Common myeloid progenitor, CD34-positive (primary cell): Measurements from ENCODE around the gene MROH2A.
A peak's percentile ranks its signal among the peaks of the same experiment; 100 is the strongest.

Experiments used
- CTCF ChIA-PET: fragments of 350-600 bp; sonication (Branson Sonifier 250); formaldehyde crosslinking; loops from one replicate; lab custom pipeline; 2021; ENCODE audit warnings: antibody characterized with exemption; lab: Charles Lee
- POLR2A ChIA-PET: fragments of 350-600 bp; sonication (Branson Sonifier 250); formaldehyde crosslinking; loops from one replicate; lab custom pipeline; 2021; ENCODE audit warnings: antibody characterized with exemption; lab: Charles Lee
- DNase-seq, 3 donors: peaks; one replicate each; pipeline versions ENCODE4 v3.0.0 to v3.0.0-alpha.2; 2013
- H3K27ac ChIP-seq, 2 experiments: 1 replicate in 1 of 2; 2 replicates in 1 of 2; pipeline ENCODE4 v1.7.0; 2013; ENCODE audit warnings: inconsistent platforms in 2 of 2, low read length in 2 of 2, mild to moderate bottlenecking in 2 of 2, low read depth in 1 of 2, moderate library complexity in 1 of 2; ENCODE audit not compliant: severe bottlenecking in 2 of 2, insufficient read depth in 1 of 2, poor library complexity in 1 of 2
- H3K27me3 ChIP-seq, 5 experiments: replicated peaks in 2 of 5; 1 replicate in 3 of 5; 2 replicates in 2 of 5; pipeline versions ENCODE4 v1.6.1 to v1.7.0; 2013; ENCODE audit warnings: low read length in 4 of 5, mild to moderate bottlenecking in 2 of 5, moderate library complexity in 2 of 5, inconsistent platforms in 1 of 5; ENCODE audit not compliant: insufficient read depth in 5 of 5, control insufficient read depth in 4 of 5
- H3K36me3 ChIP-seq, 4 experiments: 1 replicate in 2 of 4; 2 replicates in 2 of 4; pipeline versions ENCODE4 v1.6.1 to v1.7.0; 2013; ENCODE audit warnings: low read length in 3 of 4, control low read depth in 1 of 4, mild to moderate bottlenecking in 1 of 4; ENCODE audit not compliant: control insufficient read depth in 4 of 4, insufficient read depth in 4 of 4
- H3K4me1 ChIP-seq, 4 experiments: 1 replicate in 3 of 4; 2 replicates in 1 of 4; pipeline versions ENCODE4 v1.6.1 to v1.7.1; 2013; ENCODE audit warnings: low read length in 3 of 4, mild to moderate bottlenecking in 3 of 4, control low read depth in 1 of 4, inconsistent platforms in 1 of 4, moderate library complexity in 1 of 4; ENCODE audit not compliant: control insufficient read depth in 4 of 4, insufficient read depth in 4 of 4; ENCODE audit errors: control extremely low read depth in 1 of 4
- H3K4me3 ChIP-seq, 7 experiments: 1 replicate in 4 of 7; 2 replicates in 3 of 7; pipeline versions ENCODE4 v1.5.1 to v1.7.0; 2013; ENCODE audit warnings: mild to moderate bottlenecking in 7 of 7, low read length in 6 of 7, moderate library complexity in 6 of 7, inconsistent platforms in 2 of 7, low read depth in 2 of 7, control low read depth in 1 of 7; ENCODE audit not compliant: insufficient read depth in 4 of 7, control insufficient read depth in 1 of 7; ENCODE audit errors: extremely low read depth in 1 of 7
- H3K9me3 ChIP-seq, 5 experiments: 1 replicate in 4 of 5; 2 replicates in 1 of 5; pipeline versions ENCODE4 v1.6.1 to v1.7.1; 2013; ENCODE audit warnings: low read length in 4 of 5, mild to moderate bottlenecking in 2 of 5, inconsistent platforms in 1 of 5, low read depth in 1 of 5, moderate library complexity in 1 of 5; ENCODE audit not compliant: control insufficient read depth in 4 of 5, insufficient read depth in 2 of 5; ENCODE audit errors: control extremely low read depth in 1 of 5
- WGBS: methylation state at CpG from one replicate; pipeline ENCODE4 v1.1.5; 2013; ENCODE audit not compliant: insufficient coverage; 5-methylcytosine and 5-hydroxymethylcytosine counted together

Gene MROH2A

GRCh38 chr2:233849607-233850271, 71.6 kb downstream of the MROH2A start:
- ChIA-PET CTCF (no interaction called here), POLR2A (no interaction called here)
- 88% methylated on average over 12 of the region's 13 CpGs for WGBS
- Histone ChIP-seq H3K9me3 (no peaks in the 10 kb centered on the region), H3K27me3 (no peaks in the 10 kb centered on the region), H3K4me3 (no peak overlapping the region), H3K36me3 (peaks cover 12 to 73% (median 33%) of the 10 kb centered on the region in 4 experiments), H3K27ac (no peak overlapping the region), H3K4me1 (peaks cover 13 to 26% (median 24%) of the 10 kb centered on the region in 4 experiments)
- no peak for DNase-seq

- H3K36me3 ChIP-seq: peaks cover 10 to 65% (median 27%) of the 10 kb centered on the region in 4 experiments
- POLR2A ChIA-PET: interaction anchor here (0.5 kb wide), 1 partner anchor 33 kb away, joined by 3 read pairs; no protein-coding TSS in a partner anchor
- 95% methylated on average over 7 of the region's 7 CpGs for WGBS
Measured at GRCh38 chr2:233850745-233851144, 72.6 kb downstream of the MROH2A start.

GRCh38 chr2:233851169-233851568, 73.0 kb downstream of the MROH2A start:
- Histone ChIP-seq H3K27ac (no peak overlapping the region), H3K4me3 (no peak overlapping the region), H3K9me3 (no peaks in the 10 kb centered on the region), H3K4me1 (peaks cover 16 to 32% (median 26%) of the 10 kb centered on the region in 4 experiments), H3K36me3 (peaks cover 10 to 61% (median 26%) of the 10 kb centered on the region in 4 experiments), H3K27me3 (no peaks in the 10 kb centered on the region)
- 100% methylated on average over 2 of the region's 6 CpGs for WGBS
- CTCF ChIA-PET: interaction anchor here (0.7 kb wide), 1 partner anchor 12 kb away, joined by 3 read pairs; no protein-coding TSS in a partner anchor
- POLR2A ChIA-PET: no interaction called here
- DNase-seq: no peak

More at GRCh38 chr2:233850745-233851144, 72.6 kb downstream of the MROH2A start:
- Histone ChIP-seq H3K9me3 (no peaks in the 10 kb centered on the region), H3K4me3 (no peak overlapping the region), H3K4me1 (peaks cover 16 to 32% (median 26%) of the 10 kb centered on the region in 4 experiments), H3K27me3 (no peaks in the 10 kb centered on the region), H3K27ac (no peak overlapping the region)
- no peak for DNase-seq
- CTCF ChIA-PET: interaction anchor here (0.7 kb wide), 1 partner anchor 12 kb away, joined by 3 read pairs; no protein-coding TSS in a partner anchor

- peak in 2 of 3 donors; percentile 65 to 71 for DNase-seq
- CTCF ChIA-PET: no interaction called here
- 66% methylated on average over 2 of the region's 3 CpGs for WGBS
- H3K4me1 ChIP-seq: peaks cover 16 to 32% (median 26%) of the 10 kb centered on the region in 4 experiments
- H3K27ac ChIP-seq: peak overlapping the region in 1 of 2 experiments; percentile 40
- H3K9me3 ChIP-seq: no peaks in the 10 kb centered on the region
- H3K4me3 ChIP-seq: peak overlapping the region in 3 of 7 experiments; percentile 33 to 98 (median 90)
- H3K36me3 ChIP-seq: peaks cover 3 to 52% (median 22%) of the 10 kb centered on the region in 4 experiments
- H3K27me3 ChIP-seq: no peaks in the 10 kb centered on the region
- POLR2A ChIA-PET: no interaction called here
Measured at GRCh38 chr2:233852056-233852455, 73.9 kb downstream of the MROH2A start.

- CTCF ChIA-PET: no interaction called here
- no peak for DNase-seq
- H3K4me1 ChIP-seq: peaks cover 16 to 39% (median 29%) of the 10 kb centered on the region in 4 experiments
- peaks cover 3 to 40% (median 14%) of the 10 kb centered on the region in 4 experiments for H3K36me3 ChIP-seq
- 100% methylated on average over 2 of the region's 8 CpGs for WGBS
- no peaks in the 10 kb centered on the region for H3K27me3 ChIP-seq
- H3K9me3 ChIP-seq: no peaks in the 10 kb centered on the region
- peak overlapping the region in 6 of 7 experiments; percentile 82 to 98 (median 89) for H3K4me3 ChIP-seq
- peak overlapping the region; percentile 30 to 52 for H3K27ac ChIP-seq
- POLR2A ChIA-PET: no interaction called here
Measured at GRCh38 chr2:233853353-233853752, 75.2 kb downstream of the MROH2A start.

GRCh38 chr2:233853883-233854240, 75.7 kb downstream of the MROH2A start:
- under 1% methylated on average over 23 of the region's 25 CpGs for WGBS
- CTCF ChIA-PET: no interaction called here
- H3K4me3 ChIP-seq: peak overlapping the region; percentile 82 to 98 (median 88)
- no peaks in the 10 kb centered on the region for H3K9me3 ChIP-seq
- peak overlapping the region; percentile 30 to 52 for H3K27ac ChIP-seq
- no peaks in the 10 kb centered on the region for H3K27me3 ChIP-seq
- POLR2A ChIA-PET: no interaction called here
- no peak for DNase-seq
- H3K4me1 ChIP-seq: peaks cover 16 to 39% (median 29%) of the 10 kb centered on the region in 4 experiments
- H3K36me3 ChIP-seq: peaks cover 1 to 35% (median 11%) of the 10 kb centered on the region in 4 experiments
